ENCODE data around the gene PLCH2. TPM values are rescaled to one million over a fixed set of nuclear protein-coding genes. Genes with fewer than 3 reads are reported as not detected.

PLCH2 gene
- total and polyA plus RNA-seq, 3 experiments from 2014 or later = 2.5 to 2.8 (median 2.5) TPM

DNA sequence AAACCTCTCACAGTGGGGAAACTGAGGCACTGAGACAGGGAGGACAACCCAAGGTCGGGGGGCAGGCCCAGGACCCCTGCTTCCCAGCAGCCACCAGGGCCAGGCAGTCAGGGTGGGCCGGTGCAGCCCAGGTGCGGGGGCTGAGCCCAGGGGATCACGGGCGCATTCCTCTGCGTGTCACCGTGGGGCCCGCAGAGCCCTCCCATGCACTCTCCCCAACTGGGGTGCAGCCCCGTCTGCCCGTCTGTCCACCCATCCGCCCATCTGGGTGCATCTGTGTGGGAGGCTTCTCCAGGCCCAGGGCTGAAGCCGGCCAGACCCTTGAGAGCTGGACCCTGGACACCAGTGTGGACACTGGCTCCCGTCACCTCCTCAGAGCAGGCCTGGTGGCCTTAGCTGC, 2.9 kb upstream of the PLCH2 start:
- DNase-seq = no peak
- H3K4me3 ChIP-seq (ENCODE audit: low read length) = no peak overlapping the region
- H3K4me3 Mint-ChIP-seq = no peak overlapping the region
- H3K27me3 Mint-ChIP-seq = peaks cover 0 to 3% of the 10 kb centered on the region in 2 donors
- H3K27ac ChIP-seq (ENCODE audit: low read depth, low read length) = no peak overlapping the region
- POLR2A ChIA-PET = no interaction called here
- H3K36me3 ChIP-seq (ENCODE audit: insufficient read depth, low read length) = no peaks in the 10 kb centered on the region
- no peaks in the 10 kb centered on the region for H3K4me1 ChIP-seq (ENCODE audit: insufficient read depth, low read length)
- no peaks in the 10 kb centered on the region for H3K27me3 ChIP-seq (ENCODE audit: insufficient read depth, low read length, poor library complexity, severe bottlenecking)
- H3K9me3 ChIP-seq (ENCODE audit: low read length) = no peaks in the 10 kb centered on the region
- CTCF ChIA-PET = no interaction called here
- no peak overlapping the region for H3K27ac Mint-ChIP-seq
- H3K9me3 Mint-ChIP-seq = no peaks in the 10 kb centered on the region
- peaks cover 0 to 1% (median 0%) of the 10 kb centered on the region in 3 donors for H3K4me1 Mint-ChIP-seq
- H3K36me3 Mint-ChIP-seq = no peaks in the 10 kb centered on the region

DNA sequence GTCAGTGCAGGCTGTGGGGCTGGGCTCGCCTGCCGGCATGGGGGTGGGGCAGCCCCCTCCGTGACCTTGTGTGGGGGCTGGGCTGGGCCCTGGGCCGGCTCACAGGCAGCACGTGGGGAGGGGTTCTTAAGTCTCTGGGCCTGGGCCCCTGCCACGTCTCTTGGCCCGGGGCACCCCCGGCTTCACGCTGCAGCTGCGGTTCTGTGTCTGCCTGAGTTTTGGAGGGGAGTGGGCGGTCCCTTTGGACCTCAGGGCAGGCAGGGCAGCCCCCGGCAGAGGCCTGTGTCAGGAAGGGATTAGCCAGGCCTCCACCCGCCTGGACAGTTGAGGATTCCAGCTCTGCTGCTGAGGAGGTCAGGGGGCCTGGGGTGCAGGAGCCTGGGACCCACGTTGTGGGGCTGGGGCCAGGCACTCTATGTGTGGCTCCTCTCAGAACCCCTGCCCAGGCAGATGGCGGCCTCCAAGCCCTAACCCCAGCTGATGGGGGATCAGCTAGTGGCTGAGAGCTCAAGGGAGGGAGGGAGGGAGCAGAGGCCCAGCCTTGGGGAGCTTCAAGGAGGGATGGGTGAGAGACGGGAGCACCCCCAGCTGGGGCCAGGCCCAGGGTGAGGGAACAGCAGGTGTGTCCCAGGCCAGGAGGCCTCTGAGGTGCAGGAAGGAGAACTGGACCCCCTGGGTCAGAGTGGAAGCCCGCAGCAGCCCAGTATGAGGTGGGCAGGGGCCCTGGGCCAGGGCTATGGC, 1.8 kb upstream of the PLCH2 start:
- no peaks in the 10 kb centered on the region for H3K27me3 Mint-ChIP-seq
- no peaks in the 10 kb centered on the region for H3K4me1 ChIP-seq (ENCODE audit: insufficient read depth, low read length)
- no peaks in the 10 kb centered on the region for H3K27me3 ChIP-seq (ENCODE audit: insufficient read depth, low read length, poor library complexity, severe bottlenecking)
- H3K36me3 Mint-ChIP-seq = no peaks in the 10 kb centered on the region
- H3K27ac ChIP-seq (ENCODE audit: low read depth, low read length) = no peak overlapping the region
- DNase-seq = no peak
- H3K4me3 Mint-ChIP-seq = no peak overlapping the region
- no peak overlapping the region for H3K4me3 ChIP-seq (ENCODE audit: low read length)
- POLR2A ChIA-PET = no interaction called here
- H3K27ac Mint-ChIP-seq = no peak overlapping the region
- CTCF ChIA-PET = no interaction called here
- no peaks in the 10 kb centered on the region for H3K4me1 Mint-ChIP-seq
- H3K9me3 Mint-ChIP-seq = no peaks in the 10 kb centered on the region
- H3K36me3 ChIP-seq (ENCODE audit: insufficient read depth, low read length) = no peaks in the 10 kb centered on the region
- no peaks in the 10 kb centered on the region for H3K9me3 ChIP-seq (ENCODE audit: low read length)

DNA sequence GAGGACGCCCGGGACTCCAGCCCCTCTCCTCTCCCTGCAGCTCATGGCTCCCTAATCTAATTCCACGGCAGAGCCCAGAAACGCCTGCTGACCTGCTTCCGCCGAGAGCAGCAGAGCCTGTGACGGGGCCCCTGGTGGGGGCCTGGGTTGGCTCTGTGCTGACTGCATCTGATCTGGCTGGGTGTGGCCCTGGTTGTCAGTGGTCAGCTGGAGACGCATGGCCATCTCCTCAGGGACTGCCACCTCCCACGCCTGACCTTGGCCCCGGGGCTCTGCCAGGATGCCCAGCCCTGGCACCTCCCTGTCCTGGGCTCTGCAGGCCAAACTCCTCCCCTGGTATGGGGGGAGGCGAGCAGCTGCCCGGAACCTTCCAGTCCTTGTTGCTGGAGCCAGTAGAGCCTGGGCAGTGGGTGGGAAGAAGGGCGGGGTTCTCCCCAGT, 1.1 kb upstream of the PLCH2 start:
- H3K4me1 Mint-ChIP-seq = no peaks in the 10 kb centered on the region
- no peaks in the 10 kb centered on the region for H3K9me3 Mint-ChIP-seq
- Histone ChIP-seq H3K4me1 (ENCODE audit: insufficient read depth, low read length) (no peaks in the 10 kb centered on the region), H3K4me3 (ENCODE audit: low read length) (no peak overlapping the region), H3K36me3 (ENCODE audit: insufficient read depth, low read length) (no peaks in the 10 kb centered on the region), H3K27me3 (ENCODE audit: insufficient read depth, low read length, poor library complexity, severe bottlenecking) (no peaks in the 10 kb centered on the region), H3K27ac (ENCODE audit: low read depth, low read length) (no peak overlapping the region), H3K9me3 (ENCODE audit: low read length) (no peaks in the 10 kb centered on the region)
- no peak overlapping the region for H3K4me3 Mint-ChIP-seq
- ChIA-PET CTCF (no interaction called here), POLR2A (no interaction called here)
- no peaks in the 10 kb centered on the region for H3K36me3 Mint-ChIP-seq
- no peaks in the 10 kb centered on the region for H3K27me3 Mint-ChIP-seq
- no peak overlapping the region for H3K27ac Mint-ChIP-seq
- DNase-seq = no peak

DNA sequence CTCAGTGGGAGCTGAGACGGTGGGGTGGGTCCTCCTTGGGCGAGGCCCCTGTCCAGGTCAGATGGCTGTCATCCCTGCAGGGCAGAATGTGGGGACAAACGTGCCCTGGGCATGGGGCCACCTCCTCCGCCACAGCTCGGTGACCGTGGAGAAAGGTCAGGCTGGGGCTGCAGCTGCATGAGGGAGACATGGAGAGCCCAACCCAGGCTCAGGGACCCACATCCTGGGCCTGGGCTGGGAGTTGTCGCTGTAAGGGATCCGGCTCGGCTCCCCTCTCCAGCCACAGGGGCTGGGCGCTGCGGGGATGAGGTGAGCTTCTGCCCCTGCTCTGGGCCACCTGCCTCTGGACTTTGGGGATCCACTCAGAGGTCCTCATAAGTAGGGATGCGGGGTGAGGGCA, 518 bp upstream of the PLCH2 start:
- Histone ChIP-seq H3K9me3 (ENCODE audit: low read length) (no peaks in the 10 kb centered on the region), H3K36me3 (ENCODE audit: insufficient read depth, low read length) (no peaks in the 10 kb centered on the region), H3K4me3 (ENCODE audit: low read length) (no peak overlapping the region), H3K27me3 (ENCODE audit: insufficient read depth, low read length, poor library complexity, severe bottlenecking) (no peaks in the 10 kb centered on the region), H3K27ac (ENCODE audit: low read depth, low read length) (no peak overlapping the region), H3K4me1 (ENCODE audit: insufficient read depth, low read length) (no peaks in the 10 kb centered on the region)
- Mint-ChIP-seq H3K27ac (no peak overlapping the region), H3K9me3 (no peaks in the 10 kb centered on the region), H3K4me3 (no peak overlapping the region), H3K27me3 (no peaks in the 10 kb centered on the region), H3K4me1 (no peaks in the 10 kb centered on the region), H3K36me3 (no peaks in the 10 kb centered on the region)
- POLR2A ChIA-PET = interaction anchor here (0.5 kb wide), 1 partner anchor 326 kb away, joined by 3 read pairs; no protein-coding TSS in a partner anchor
- DNase-seq = no peak
- CTCF ChIA-PET = interaction anchor here (1.0 kb wide), 1 partner anchor 34 kb away, joined by 3 read pairs; no protein-coding TSS in a partner anchor

DNA sequence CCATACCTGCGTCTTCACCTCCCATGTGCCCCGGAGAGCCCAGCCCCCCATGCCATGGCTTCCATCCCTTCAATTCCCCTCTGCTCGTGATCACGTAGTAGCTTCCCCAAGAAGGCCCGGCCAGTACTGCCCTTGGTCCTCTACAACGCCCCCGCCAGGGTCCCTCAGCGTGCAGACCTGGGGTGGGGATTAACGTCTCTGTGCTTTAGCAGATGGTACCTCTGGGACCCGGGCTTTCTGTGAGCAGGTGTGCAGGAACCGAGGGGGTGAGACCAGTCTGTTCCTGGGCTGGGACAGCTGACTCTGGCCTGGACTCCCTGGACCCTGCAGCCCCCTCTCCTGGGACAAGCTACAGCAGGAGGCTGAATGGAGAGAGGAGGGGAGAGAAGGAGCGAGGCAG, 1.2 kb downstream of the PLCH2 start:
- ChIA-PET POLR2A (no interaction called here), CTCF (interaction anchor here (1.4 kb wide), 1 partner anchor 12 kb away, joined by 3 read pairs; no protein-coding TSS in a partner anchor)
- Mint-ChIP-seq H3K9me3 (no peaks in the 10 kb centered on the region), H3K36me3 (no peaks in the 10 kb centered on the region), H3K4me3 (no peak overlapping the region), H3K4me1 (no peaks in the 10 kb centered on the region), H3K27me3 (no peaks in the 10 kb centered on the region), H3K27ac (no peak overlapping the region)
- Histone ChIP-seq H3K9me3 (ENCODE audit: low read length) (no peaks in the 10 kb centered on the region), H3K4me1 (ENCODE audit: insufficient read depth, low read length) (no peaks in the 10 kb centered on the region), H3K4me3 (ENCODE audit: low read length) (no peak overlapping the region), H3K27ac (ENCODE audit: low read depth, low read length) (no peak overlapping the region), H3K36me3 (ENCODE audit: insufficient read depth, low read length) (no peaks in the 10 kb centered on the region), H3K27me3 (ENCODE audit: insufficient read depth, low read length, poor library complexity, severe bottlenecking) (no peaks in the 10 kb centered on the region)
- no peak for DNase-seq

DNA sequence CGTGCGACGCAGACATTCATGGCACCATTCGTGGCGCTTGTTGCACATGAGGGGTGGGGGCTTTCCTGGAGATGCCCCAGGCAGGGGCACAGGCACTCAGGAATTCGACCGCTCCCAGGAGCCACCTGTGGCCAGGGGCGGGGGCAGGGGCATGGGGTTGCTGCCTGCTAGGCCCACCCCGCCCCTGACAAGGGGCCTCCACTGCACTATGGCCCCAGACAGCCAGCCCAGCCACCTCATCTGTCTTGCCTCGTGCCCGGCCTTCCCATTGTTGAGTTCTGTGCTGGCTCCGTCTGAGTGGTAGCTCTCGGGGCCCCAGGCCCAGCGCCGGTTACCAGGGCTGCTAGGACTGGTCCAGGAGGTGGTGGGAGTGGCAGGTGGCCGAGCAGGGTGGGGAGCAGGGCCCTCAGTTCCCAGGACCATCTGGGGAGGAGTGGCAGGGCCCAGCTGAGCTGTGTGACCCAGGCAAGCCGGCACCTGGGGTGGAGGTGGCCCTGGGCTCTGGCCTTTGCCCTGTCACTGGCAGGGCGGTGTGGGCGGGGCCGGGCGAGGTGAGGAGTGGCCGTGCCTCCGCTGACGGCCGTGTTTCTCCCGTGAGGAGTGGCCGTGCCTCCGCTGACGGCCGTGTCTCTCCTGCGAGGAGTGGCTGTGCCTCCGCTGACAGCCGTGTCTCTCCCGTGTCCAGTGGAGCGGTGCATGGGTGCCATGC, 1.9 kb downstream of the PLCH2 start:
- Mint-ChIP-seq H3K27me3 (no peaks in the 10 kb centered on the region), H3K27ac (no peak overlapping the region), H3K4me3 (no peak overlapping the region), H3K36me3 (no peaks in the 10 kb centered on the region), H3K4me1 (no peaks in the 10 kb centered on the region), H3K9me3 (no peaks in the 10 kb centered on the region)
- Histone ChIP-seq H3K4me3 (ENCODE audit: low read length) (no peak overlapping the region), H3K4me1 (ENCODE audit: insufficient read depth, low read length) (no peaks in the 10 kb centered on the region), H3K27me3 (ENCODE audit: insufficient read depth, low read length, poor library complexity, severe bottlenecking) (no peaks in the 10 kb centered on the region), H3K9me3 (ENCODE audit: low read length) (no peaks in the 10 kb centered on the region), H3K27ac (ENCODE audit: low read depth, low read length) (no peak overlapping the region), H3K36me3 (ENCODE audit: insufficient read depth, low read length) (no peaks in the 10 kb centered on the region)
- POLR2A ChIA-PET = no interaction called here
- DNase-seq = no peak
- CTCF ChIA-PET = interaction anchor here (1.4 kb wide), 1 partner anchor 12 kb away, joined by 3 read pairs; no protein-coding TSS in a partner anchor

DNA sequence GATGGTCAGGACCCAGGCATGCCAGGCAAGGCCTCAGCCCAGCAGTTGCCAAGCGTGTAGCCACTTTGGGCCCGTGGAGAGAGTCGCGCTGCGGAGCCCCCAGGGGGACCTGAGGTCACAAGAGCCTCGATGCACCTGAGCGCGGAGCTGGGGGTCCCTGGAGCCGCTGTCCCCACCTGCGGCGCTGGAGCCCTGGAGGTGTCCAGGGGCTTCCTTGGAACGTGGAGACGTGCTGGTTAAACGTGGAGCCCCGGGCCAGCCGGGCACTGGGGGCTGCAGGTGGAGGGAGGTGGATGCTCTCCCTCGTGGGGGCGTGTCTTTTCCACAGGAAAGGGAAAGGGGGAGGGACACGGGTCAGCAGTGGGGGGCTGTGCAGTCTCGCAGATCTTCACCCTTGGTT, 3.1 kb downstream of the PLCH2 start:
- H3K36me3 Mint-ChIP-seq = no peaks in the 10 kb centered on the region
- peaks cover 3 to 4% (median 4%) of the 10 kb centered on the region in 3 donors for H3K4me1 Mint-ChIP-seq
- H3K27me3 Mint-ChIP-seq = no peaks in the 10 kb centered on the region
- no peaks in the 10 kb centered on the region for H3K27me3 ChIP-seq (ENCODE audit: insufficient read depth, low read length, poor library complexity, severe bottlenecking)
- ChIA-PET POLR2A (no interaction called here), CTCF (no interaction called here)
- no peak overlapping the region for H3K27ac ChIP-seq (ENCODE audit: low read depth, low read length)
- H3K4me3 Mint-ChIP-seq = no peak overlapping the region
- H3K4me1 ChIP-seq (ENCODE audit: insufficient read depth, low read length) = no peaks in the 10 kb centered on the region
- no peaks in the 10 kb centered on the region for H3K9me3 Mint-ChIP-seq
- H3K36me3 ChIP-seq (ENCODE audit: insufficient read depth, low read length) = no peaks in the 10 kb centered on the region
- H3K9me3 ChIP-seq (ENCODE audit: low read length) = no peaks in the 10 kb centered on the region
- no peak overlapping the region for H3K4me3 ChIP-seq (ENCODE audit: low read length)
- no peak for DNase-seq
- H3K27ac Mint-ChIP-seq = no peak overlapping the region

DNA sequence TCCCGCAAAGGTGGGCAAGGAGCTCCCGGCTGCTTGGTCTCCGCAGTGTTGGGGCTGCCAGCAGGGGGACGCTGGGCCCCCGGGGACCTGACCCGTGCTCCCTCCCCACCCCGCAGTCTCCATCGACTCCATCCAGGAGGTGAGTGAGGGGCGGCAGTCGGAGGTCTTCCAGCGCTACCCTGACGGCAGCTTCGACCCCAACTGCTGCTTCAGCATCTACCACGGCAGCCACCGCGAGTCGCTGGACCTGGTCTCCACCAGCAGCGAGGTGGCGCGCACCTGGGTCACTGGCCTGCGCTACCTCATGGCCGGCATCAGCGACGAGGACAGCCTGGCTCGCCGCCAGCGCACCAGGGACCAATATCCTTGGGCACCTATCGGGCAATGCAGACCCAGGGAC, 3.5 kb downstream of the PLCH2 start:
- POLR2A ChIA-PET = no interaction called here
- H3K4me1 Mint-ChIP-seq = peaks cover 3 to 6% (median 5%) of the 10 kb centered on the region in 3 donors

More for the DNA sequence above, 3.5 kb downstream of the PLCH2 start:
- H3K9me3 ChIP-seq (ENCODE audit: low read length) = no peaks in the 10 kb centered on the region
- CTCF ChIA-PET = no interaction called here
- no peak overlapping the region for H3K27ac ChIP-seq (ENCODE audit: low read depth, low read length)
- H3K27me3 ChIP-seq (ENCODE audit: insufficient read depth, low read length, poor library complexity, severe bottlenecking) = no peaks in the 10 kb centered on the region
- no peaks in the 10 kb centered on the region for H3K27me3 Mint-ChIP-seq
- no peak overlapping the region for H3K27ac Mint-ChIP-seq
- H3K4me3 Mint-ChIP-seq = no peak overlapping the region
- H3K4me1 ChIP-seq (ENCODE audit: insufficient read depth, low read length) = no peaks in the 10 kb centered on the region
- no peaks in the 10 kb centered on the region for H3K36me3 Mint-ChIP-seq
- H3K36me3 ChIP-seq (ENCODE audit: insufficient read depth, low read length) = no peaks in the 10 kb centered on the region
- no peak overlapping the region for H3K4me3 ChIP-seq (ENCODE audit: low read length)
- H3K9me3 Mint-ChIP-seq = no peaks in the 10 kb centered on the region
- no peak for DNase-seq
